K562 (cell line): ENCODE measurements around the gene CTSW. TPM values are rescaled to one million over a fixed set of nuclear protein-coding genes. Genes with fewer than 3 reads are reported as not detected.

Experiments
- CBX3 ChIP-seq, 2 experiments: IDR thresholded peaks; 1 replicate in 1 of 2; 2 replicates in 1 of 2; pipeline ENCODE4 v1.6.1; 2012; ENCODE audit warnings: inconsistent platforms in 2 of 2, low read length in 2 of 2, borderline replicate concordance in 1 of 2, control low read depth in 1 of 2
- DACH1 ChIP-seq: fragments of 450-650 bp; IDR thresholded peaks from 2 replicates; pipeline ENCODE4 v1.6.1; 2018; ENCODE audit not compliant: partially characterized antibody
- HDAC6 ChIP-seq: IDR thresholded peaks from 2 replicates; pipeline ENCODE4 v1.6.1; 2012; ENCODE audit warnings: low read depth, mild to moderate bottlenecking, control low read depth, inconsistent platforms, low read length, moderate library complexity
- LARP7 ChIP-seq: fragments of 450-650 bp; IDR thresholded peaks from 2 replicates; pipeline ENCODE4 v1.6.1; 2016
- MED1 ChIP-seq: sonication (generic); formaldehyde crosslinking; IDR thresholded peaks from 2 replicates; pipeline ENCODE4 v1.8.1; 2023; ENCODE audit warnings: missing genetic modification reagents, borderline replicate concordance
- SP2 ChIP-seq: IDR thresholded peaks from 2 replicates; pipeline ENCODE4 v1.6.1; 2011; ENCODE audit warnings: mild to moderate bottlenecking, low read depth, low read length, moderate library complexity; ENCODE audit not compliant: poor library complexity, severe bottlenecking; ENCODE audit errors: extremely low read depth
- TCF7 ChIP-seq: sonication (generic); IDR thresholded peaks from 2 replicates; pipeline ENCODE4 v1.6.1; 2016; ENCODE audit warnings: antibody characterized with exemption, borderline replicate concordance
- TOE1 ChIP-seq, 2 experiments: fragments of 450-650 bp in 1 of 2; sonication (generic) in 1 of 2; formaldehyde crosslinking in 1 of 2; IDR thresholded peaks; 2 replicates each; pipeline versions ENCODE4 v1.7.1 to v1.8.0; 2016 to 2022; ENCODE audit warnings: borderline replicate concordance in 2 of 2, mild to moderate bottlenecking in 2 of 2, antibody characterized with exemption in 1 of 2, inconsistent platforms in 1 of 2, low read depth in 1 of 2, missing genetic modification reagents in 1 of 2, moderate library complexity in 1 of 2
- ZEB2 ChIP-seq: fragments of 450-650 bp; IDR thresholded peaks from 2 replicates; pipeline ENCODE4 v1.6.1; 2016
- ZNF12 ChIP-seq: sonication (generic); formaldehyde crosslinking; IDR thresholded peaks from 2 replicates; pipeline ENCODE4 v1.4.0; 2020; ENCODE audit warnings: mild to moderate bottlenecking, missing genetic modification reagents
- ZNF253 ChIP-seq: fragments of 250-450 bp; sonication (Bioruptor Pico); conservative IDR thresholded peaks from 2 replicates; pipeline ENCODE4 v1.6.1; 2021; ENCODE audit warnings: mild to moderate bottlenecking
- ZNF316 ChIP-seq: fragments of 450-650 bp; IDR thresholded peaks from 2 replicates; pipeline ENCODE4 v1.6.1; 2016
- polyA plus RNA-seq, 8 experiments: library from polyadenylated mRNA; depleted of rRNA in 4 of 8; stranded (reverse) in 5 of 8; unstranded in 3 of 8; fragments of >200 nt; fragmentation: Nextera tagmentation in 2 of 8; fragmentation: Illumina TruSeq in 1 of 8; extraction: Ambion mirVana in 2 of 8; extraction: Trizol in 1 of 8; gene quantifications; 2 replicates each; pipeline versions ENCODE4 v1.2.1 to v1.2.3, GENCODE V29; 2011 to 2014; ENCODE audit warnings: inconsistent platforms in 1 of 8, missing spikeins in 1 of 8
- total RNA-seq, 7 experiments: library from RNA; depleted of rRNA in 6 of 7; stranded (reverse); fragments of >200 nt in 6 of 7; fragmentation: Illumina TruSeq in 2 of 7; extraction: Trizol in 2 of 7; gene quantifications; 2 replicates each; pipeline versions ENCODE4 v1.2.1 to v1.2.3, GENCODE V29; 2011 to 2021; ENCODE audit warnings: low replicate concordance in 1 of 7
- TF ChIP-seq, protein P1 (sequence below): fragments of 250-450 bp; sonication (Bioruptor Pico); IDR thresholded peaks from 2 replicates; pipeline ENCODE4 v1.5.1; 2021; ENCODE audit warnings: mild to moderate bottlenecking
- TF ChIP-seq, protein P2 (sequence below): sonication (generic); formaldehyde crosslinking; IDR thresholded peaks from 2 replicates; pipeline ENCODE4 v1.8.0; 2023; ENCODE audit warnings: mild to moderate bottlenecking, missing genetic modification reagents
- TF ChIP-seq, protein P3 (sequence below): fragments of 450-650 bp; IDR thresholded peaks from 2 replicates; pipeline ENCODE4 v1.6.1; 2016; ENCODE audit warnings: borderline replicate concordance
- TF ChIP-seq, protein P4 (sequence below): fragments of 250-450 bp; sonication (Bioruptor Pico); IDR thresholded peaks from 2 replicates; pipeline ENCODE4 v1.6.1; 2021; ENCODE audit warnings: mild to moderate bottlenecking
- TF ChIP-seq, protein P5 (sequence below): fragments of 450-650 bp; IDR thresholded peaks from 2 replicates; pipeline ENCODE4 v1.7.0; 2016; ENCODE audit warnings: borderline replicate concordance
- TF ChIP-seq, protein P6 (sequence below): fragments of 450-650 bp; IDR thresholded peaks from 2 replicates; pipeline ENCODE4 v1.6.1; 2017; ENCODE audit warnings: antibody characterized with exemption

Gene CTSW
- total and polyA plus RNA-seq, 9 of the 15 experiments (the other 6 are each of a cell fraction or from before 2014, with no cell fraction given), result 0.04 TPM; not detected in 8

DNA sequence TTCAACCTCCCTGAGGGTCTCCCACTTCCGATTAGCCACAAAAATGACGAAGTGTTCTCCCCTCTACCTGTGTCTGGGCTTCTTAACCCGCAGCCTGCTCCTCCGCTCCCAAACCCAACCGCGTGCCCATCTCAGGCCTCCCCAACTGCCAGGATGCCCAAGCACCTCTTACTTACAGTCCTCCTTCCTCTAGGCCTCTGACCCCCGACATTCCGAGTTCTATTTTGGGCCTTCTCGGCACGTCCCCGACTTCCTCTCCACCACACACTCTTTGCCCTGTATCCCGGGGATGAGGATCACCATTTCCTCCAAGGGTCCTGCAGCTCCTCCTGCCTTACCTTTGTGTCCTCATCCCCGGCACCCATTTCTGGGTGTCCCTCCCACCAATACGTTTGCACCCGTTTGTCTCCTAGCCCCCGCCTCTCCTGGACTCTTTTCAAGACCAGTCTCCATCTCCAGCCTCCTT, 19.8 kb upstream of the CTSW start (continued):
- TF ChIP-seq, protein P1, sequence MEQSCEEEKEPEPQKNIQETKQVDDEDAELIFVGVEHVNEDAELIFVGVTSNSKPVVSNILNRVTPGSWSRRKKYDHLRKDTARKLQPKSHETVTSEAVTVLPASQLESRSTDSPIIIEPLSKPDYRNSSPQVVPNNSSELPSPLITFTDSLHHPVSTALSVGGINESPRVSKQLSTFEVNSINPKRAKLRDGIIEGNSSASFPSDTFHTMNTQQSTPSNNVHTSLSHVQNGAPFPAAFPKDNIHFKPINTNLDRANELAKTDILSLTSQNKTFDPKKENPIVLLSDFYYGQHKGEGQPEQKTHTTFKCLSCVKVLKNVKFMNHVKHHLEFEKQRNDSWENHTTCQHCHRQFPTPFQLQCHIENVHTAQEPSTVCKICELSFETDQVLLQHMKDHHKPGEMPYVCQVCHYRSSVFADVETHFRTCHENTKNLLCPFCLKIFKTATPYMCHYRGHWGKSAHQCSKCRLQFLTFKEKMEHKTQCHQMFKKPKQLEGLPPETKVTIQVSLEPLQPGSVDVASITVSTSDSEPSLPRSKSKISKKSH (CRISPR knock-in tag), result no peak
- TF ChIP-seq ZNF316, result no peak
- TF ChIP-seq HDAC6, result no peak
- TF ChIP-seq, protein P2, sequence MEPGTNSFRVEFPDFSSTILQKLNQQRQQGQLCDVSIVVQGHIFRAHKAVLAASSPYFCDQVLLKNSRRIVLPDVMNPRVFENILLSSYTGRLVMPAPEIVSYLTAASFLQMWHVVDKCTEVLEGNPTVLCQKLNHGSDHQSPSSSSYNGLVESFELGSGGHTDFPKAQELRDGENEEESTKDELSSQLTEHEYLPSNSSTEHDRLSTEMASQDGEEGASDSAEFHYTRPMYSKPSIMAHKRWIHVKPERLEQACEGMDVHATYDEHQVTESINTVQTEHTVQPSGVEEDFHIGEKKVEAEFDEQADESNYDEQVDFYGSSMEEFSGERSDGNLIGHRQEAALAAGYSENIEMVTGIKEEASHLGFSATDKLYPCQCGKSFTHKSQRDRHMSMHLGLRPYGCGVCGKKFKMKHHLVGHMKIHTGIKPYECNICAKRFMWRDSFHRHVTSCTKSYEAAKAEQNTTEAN (CRISPR knock-in tag), result no peak
- TF ChIP-seq MED1 (CRISPR knock-in tag), result no peak
- no peak for TF ChIP-seq ZNF12
- TF ChIP-seq, protein P3, sequence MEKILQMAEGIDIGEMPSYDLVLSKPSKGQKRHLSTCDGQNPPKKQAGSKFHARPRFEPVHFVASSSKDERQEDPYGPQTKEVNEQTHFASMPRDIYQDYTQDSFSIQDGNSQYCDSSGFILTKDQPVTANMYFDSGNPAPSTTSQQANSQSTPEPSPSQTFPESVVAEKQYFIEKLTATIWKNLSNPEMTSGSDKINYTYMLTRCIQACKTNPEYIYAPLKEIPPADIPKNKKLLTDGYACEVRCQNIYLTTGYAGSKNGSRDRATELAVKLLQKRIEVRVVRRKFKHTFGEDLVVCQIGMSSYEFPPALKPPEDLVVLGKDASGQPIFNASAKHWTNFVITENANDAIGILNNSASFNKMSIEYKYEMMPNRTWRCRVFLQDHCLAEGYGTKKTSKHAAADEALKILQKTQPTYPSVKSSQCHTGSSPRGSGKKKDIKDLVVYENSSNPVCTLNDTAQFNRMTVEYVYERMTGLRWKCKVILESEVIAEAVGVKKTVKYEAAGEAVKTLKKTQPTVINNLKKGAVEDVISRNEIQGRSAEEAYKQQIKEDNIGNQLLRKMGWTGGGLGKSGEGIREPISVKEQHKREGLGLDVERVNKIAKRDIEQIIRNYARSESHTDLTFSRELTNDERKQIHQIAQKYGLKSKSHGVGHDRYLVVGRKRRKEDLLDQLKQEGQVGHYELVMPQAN, result peak; percentile 67; the same call in 1 of the 2 replicates
- TF ChIP-seq, protein P4, sequence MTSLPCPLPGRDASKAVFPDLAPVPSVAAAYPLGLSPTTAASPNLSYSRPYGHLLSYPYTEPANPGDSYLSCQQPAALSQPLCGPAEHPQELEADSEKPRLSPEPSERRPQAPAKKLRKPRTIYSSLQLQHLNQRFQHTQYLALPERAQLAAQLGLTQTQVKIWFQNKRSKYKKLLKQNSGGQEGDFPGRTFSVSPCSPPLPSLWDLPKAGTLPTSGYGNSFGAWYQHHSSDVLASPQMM (CRISPR knock-in tag), result no peak
- TF ChIP-seq TOE1 (IDR thresholded peaks at IDR 0.05; ENCODE audit: borderline replicate concordance), result no peak; the same call in 1 of the 2 replicates
- TF ChIP-seq TOE1 (CRISPR knock-in tag; IDR thresholded peaks at IDR 0.05; ENCODE audit: borderline replicate concordance, low read depth), result no peak
- TF ChIP-seq ZEB2, result no peak
- no peak for TF ChIP-seq DACH1
- TF ChIP-seq CBX3 (IDR thresholded peaks at IDR 0.05; ENCODE audit: borderline replicate concordance in 1 of 2, low read length in 2 of 2), result no peak
- no peak for TF ChIP-seq TCF7
- TF ChIP-seq, protein P5, sequence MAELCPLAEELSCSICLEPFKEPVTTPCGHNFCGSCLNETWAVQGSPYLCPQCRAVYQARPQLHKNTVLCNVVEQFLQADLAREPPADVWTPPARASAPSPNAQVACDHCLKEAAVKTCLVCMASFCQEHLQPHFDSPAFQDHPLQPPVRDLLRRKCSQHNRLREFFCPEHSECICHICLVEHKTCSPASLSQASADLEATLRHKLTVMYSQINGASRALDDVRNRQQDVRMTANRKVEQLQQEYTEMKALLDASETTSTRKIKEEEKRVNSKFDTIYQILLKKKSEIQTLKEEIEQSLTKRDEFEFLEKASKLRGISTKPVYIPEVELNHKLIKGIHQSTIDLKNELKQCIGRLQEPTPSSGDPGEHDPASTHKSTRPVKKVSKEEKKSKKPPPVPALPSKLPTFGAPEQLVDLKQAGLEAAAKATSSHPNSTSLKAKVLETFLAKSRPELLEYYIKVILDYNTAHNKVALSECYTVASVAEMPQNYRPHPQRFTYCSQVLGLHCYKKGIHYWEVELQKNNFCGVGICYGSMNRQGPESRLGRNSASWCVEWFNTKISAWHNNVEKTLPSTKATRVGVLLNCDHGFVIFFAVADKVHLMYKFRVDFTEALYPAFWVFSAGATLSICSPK, result peak; percentile 95; the same call in 1 of the 2 replicates
- TF ChIP-seq ZNF253 (CRISPR knock-in tag), result no peak
- TF ChIP-seq LARP7, result 0 out of 2 replicates have a peak, but pooled peaks have one; percentile 33
- TF ChIP-seq, protein P6, sequence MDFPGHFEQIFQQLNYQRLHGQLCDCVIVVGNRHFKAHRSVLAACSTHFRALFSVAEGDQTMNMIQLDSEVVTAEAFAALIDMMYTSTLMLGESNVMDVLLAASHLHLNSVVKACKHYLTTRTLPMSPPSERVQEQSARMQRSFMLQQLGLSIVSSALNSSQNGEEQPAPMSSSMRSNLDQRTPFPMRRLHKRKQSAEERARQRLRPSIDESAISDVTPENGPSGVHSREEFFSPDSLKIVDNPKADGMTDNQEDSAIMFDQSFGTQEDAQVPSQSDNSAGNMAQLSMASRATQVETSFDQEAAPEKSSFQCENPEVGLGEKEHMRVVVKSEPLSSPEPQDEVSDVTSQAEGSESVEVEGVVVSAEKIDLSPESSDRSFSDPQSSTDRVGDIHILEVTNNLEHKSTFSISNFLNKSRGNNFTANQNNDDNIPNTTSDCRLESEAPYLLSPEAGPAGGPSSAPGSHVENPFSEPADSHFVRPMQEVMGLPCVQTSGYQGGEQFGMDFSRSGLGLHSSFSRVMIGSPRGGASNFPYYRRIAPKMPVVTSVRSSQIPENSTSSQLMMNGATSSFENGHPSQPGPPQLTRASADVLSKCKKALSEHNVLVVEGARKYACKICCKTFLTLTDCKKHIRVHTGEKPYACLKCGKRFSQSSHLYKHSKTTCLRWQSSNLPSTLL, result no peak
- no peak for TF ChIP-seq SP2
